ENCODE measurements around the gene NPAS3.

The NPAS3 gene

DNA sequence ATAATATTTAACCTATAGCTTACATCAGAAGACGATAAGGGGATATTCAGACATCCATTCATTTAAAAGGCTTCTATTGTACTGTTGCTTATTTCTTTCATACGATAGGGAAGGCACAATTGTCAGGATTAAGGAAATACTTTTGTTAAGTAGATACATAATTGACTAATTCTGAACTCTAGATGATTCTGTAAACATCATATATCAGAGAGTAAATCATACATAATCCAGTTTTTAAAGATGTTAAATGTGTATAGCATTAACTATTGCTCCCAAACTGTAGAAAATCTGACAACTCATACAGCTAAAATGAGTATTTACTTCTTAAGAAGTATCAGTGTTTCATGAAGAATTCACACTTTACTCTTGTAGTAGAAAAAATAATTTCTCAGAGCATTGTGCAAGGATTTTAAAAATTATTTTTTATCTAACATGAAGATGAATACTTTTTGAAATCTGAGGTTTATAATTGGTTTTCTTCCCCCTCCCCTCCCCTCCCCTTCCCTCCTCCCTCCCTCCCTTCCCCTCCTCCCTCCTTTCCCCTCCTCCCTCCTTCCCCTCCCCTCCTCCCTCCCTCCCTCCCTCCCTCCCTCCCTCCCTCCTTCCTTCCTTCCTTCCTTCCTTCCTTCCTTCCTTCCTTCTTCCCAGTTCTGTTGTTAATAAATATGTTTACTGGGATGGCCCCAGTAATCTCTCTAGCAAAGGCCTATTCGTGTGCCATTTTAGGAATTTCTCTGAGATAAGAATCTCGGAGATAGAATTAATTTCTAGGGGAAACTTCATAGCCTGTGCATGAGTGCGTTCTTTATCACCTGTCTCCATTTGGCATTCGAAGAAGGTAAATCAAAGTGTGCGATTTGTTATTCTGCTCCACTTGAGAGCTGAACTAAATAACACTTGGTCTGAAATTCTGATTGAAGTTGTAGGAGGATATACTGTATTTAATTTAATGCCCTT lies 2.3 kb downstream of the NPAS3 start:
- H3K4me3 ChIP-seq (ENCODE audit: low read depth, low read length), result no peak overlapping the region
- TF ChIP-seq, protein P1, sequence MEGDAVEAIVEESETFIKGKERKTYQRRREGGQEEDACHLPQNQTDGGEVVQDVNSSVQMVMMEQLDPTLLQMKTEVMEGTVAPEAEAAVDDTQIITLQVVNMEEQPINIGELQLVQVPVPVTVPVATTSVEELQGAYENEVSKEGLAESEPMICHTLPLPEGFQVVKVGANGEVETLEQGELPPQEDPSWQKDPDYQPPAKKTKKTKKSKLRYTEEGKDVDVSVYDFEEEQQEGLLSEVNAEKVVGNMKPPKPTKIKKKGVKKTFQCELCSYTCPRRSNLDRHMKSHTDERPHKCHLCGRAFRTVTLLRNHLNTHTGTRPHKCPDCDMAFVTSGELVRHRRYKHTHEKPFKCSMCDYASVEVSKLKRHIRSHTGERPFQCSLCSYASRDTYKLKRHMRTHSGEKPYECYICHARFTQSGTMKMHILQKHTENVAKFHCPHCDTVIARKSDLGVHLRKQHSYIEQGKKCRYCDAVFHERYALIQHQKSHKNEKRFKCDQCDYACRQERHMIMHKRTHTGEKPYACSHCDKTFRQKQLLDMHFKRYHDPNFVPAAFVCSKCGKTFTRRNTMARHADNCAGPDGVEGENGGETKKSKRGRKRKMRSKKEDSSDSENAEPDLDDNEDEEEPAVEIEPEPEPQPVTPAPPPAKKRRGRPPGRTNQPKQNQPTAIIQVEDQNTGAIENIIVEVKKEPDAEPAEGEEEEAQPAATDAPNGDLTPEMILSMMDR (IDR thresholded peaks at IDR 0.05; ENCODE audit: low read depth, low read length), result no peak

DNA sequence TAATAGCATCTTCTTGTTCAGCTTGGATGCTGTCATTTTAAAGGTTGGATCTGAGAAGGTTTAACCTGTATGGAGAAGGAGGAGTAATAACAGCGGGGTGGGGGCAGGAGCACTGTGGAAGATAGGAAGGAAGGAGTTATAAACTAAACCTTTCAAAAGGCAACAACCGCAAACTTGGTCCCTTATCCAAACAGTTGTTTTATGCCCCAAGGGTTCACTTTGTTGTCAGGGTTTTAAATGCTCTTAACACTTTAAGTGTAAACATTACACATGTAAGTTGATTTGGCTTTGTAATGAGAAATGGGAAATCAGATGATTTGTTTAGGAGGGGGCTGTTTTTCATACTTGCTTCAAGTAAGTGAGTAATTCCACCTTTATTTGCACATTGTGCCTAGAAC lies 3.0 kb downstream of the NPAS3 start:
- TF ChIP-seq, protein P1 (IDR thresholded peaks at IDR 0.05; ENCODE audit: low read depth, low read length), result no peak

DNA sequence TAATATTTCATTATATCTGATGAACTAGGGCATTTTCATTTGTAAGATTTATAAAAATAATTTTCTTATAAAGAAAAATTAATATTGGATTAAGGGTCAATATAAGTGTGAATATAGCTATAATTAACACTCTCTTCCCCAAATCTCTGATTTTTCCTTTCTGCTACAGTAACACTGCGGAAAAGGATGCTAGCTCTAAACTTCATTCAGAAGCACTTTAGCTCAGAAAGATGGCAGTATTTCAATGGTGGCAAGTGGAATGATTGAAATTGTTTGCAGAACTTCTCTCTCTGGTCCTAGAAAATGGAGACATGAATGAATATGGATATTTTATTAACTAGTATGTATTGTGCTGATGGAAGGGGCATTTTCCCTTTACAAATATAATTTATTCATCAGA lies 8.4 kb downstream of the NPAS3 start:
- TF ChIP-seq, protein P1 (IDR thresholded peaks at IDR 0.05; ENCODE audit: low read depth, low read length), result no peak
- H3K4me3 ChIP-seq (ENCODE audit: low read depth, low read length), result no peak overlapping the region

More for the DNA sequence above, 3.0 kb downstream of the NPAS3 start:
- H3K4me3 ChIP-seq (ENCODE audit: low read depth, low read length), result no peak overlapping the region

DNA sequence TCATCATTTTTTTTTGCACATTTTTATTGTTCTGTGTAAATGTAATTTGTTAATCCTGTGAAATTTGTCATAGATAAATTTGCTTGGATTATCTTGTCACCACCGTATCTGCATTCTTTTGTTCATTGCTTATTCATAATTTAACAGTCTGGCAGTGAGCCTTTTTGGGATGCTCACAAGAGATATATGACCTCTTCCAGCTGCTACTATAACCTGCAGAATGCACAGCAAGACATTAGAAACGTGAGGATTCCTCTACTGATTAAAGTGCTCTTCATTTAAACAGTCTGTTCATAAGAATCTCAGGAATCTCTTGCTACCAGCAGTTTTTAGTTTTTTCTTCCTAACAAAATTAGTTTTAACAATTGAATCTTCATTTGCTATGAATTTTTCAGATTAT lies 9.1 kb downstream of the NPAS3 start:
- TF ChIP-seq, protein P1 (IDR thresholded peaks at IDR 0.05; ENCODE audit: low read depth, low read length), result no peak
- H3K4me3 ChIP-seq (ENCODE audit: low read depth, low read length), result no peak overlapping the region

DNA sequence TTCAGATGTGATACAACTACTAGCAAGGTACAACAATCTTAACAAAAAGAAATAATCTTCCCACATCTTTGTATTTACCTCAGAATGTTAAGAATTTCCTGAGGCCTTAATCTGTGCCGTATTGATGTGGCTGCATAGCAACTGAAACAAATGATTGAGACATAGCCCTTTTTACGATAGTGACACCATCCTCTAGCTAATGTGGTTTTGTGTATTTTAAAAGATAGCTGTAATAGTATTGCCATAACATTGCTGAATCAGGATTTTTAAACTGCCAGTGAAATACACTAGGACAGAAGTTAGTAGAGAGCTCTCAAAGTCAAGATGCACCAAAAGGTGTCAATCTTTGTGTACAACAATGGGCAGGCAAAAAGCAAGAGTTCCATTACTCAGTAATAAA lies 11.9 kb downstream of the NPAS3 start:
- H3K4me3 ChIP-seq (ENCODE audit: low read depth, low read length), result no peak overlapping the region
- TF ChIP-seq, protein P1 (IDR thresholded peaks at IDR 0.05; ENCODE audit: low read depth, low read length), result no peak

DNA sequence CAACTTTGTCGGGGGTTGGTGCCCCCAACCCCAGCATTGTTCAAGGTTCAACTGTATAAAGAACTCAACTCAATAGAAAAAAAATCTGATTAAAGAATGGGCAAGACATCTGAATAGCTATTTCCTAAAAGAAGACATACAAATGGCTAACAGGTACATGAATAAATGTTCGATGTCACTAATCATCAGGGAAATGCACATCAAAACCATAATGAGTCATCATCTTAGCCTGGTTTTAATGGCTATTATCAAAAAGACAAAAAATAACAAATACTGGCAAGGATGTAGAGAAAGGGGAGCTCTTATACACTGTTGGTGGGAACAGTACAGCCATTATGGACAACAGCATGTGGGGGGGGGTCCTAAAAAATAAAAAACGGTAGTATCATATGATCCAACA lies 28.7 kb downstream of the NPAS3 start:
- H3K4me3 ChIP-seq (ENCODE audit: low read depth, low read length), result no peak overlapping the region
- TF ChIP-seq, protein P1 (IDR thresholded peaks at IDR 0.05; ENCODE audit: low read depth, low read length), result no peak

DNA sequence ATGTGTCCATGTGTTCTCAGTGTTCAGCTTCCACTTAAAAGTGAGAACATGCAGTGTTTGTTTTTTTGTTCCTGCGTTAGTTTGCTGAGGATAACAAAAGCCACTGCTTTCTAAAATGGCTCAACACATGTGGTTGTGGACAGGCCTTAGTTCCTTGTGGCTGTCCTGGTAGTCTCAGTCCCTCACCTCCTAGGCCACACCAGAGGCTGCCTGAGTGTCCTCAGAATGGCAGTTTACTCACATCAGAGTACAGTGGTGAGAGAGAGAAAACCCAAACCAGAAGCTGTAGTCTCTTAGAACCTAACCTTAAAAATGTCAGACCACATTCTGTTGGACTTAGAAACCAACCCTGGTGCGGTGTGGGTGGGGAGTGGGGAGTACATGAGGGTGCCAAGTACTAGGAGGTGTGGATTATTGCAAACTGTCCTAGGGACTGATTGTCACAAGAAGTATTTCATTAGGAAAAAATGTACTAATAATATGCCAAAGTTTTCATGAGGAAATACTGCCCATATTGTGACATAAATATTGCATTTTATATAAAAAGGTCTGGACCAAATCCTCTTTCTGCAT lies 30.4 kb downstream of the NPAS3 start:
- TF ChIP-seq, protein P1 (IDR thresholded peaks at IDR 0.05; ENCODE audit: low read depth, low read length), result no peak

More for the DNA sequence above, 30.4 kb downstream of the NPAS3 start:
- H3K4me3 ChIP-seq (ENCODE audit: low read depth, low read length), result no peak overlapping the region

All from WI38 (cell line).